HCT116 (cell line): ENCODE data around the gene MSANTD4. TPM values are rescaled to one million over a fixed set of nuclear protein-coding genes. Genes with fewer than 3 reads are reported as not detected.

ENCODE experiments used
- ATAC-seq: fragments of 200-7000 bp; cut with Tn5 transposase; 2 replicates; pipeline ENCODE4 v1.9.1; 2020; ENCODE audit warnings: mild to moderate bottlenecking, moderate library complexity
- BruUV-seq: library from RNA; stranded (reverse); fragments of 400-500 nt; replicated peaks from 2 replicates; lab custom pipeline; 2021; lab: Mats Ljungman, UMichigan
- CTCF ChIA-PET: fragments of 300-600 bp; sonication (Branson Sonifier 250); formaldehyde crosslinking; loops from one replicate; lab custom pipeline; 2021; ENCODE audit warnings: antibody characterized with exemption; lab: Charles Lee
- POLR2A ChIA-PET: fragments of 300-600, 350-600 bp; sonication (Branson Sonifier 250); formaldehyde crosslinking; loops from one replicate; lab custom pipeline; 2021; ENCODE audit warnings: antibody characterized with exemption; lab: Charles Lee
- RAD21 ChIA-PET, 2 experiments: fragments of 300-600 bp; sonication (Branson Sonifier 250); formaldehyde crosslinking; loops; one replicate each; lab custom pipeline; 2023; ENCODE audit warnings: low total read pairs in 2 of 2; ENCODE audit not compliant: uncharacterized antibody in 2 of 2, unreplicated experiment in 2 of 2, low non-redundant PET in 1 of 2; lab: Charles Lee
- DNase-seq: peaks from one replicate; pipeline ENCODE4 v3.0.0-alpha.2; 2010; ENCODE audit warnings: low read depth, low spot score
- H2AFZ ChIP-seq: fragments of 200-600 bp; shearing (Covaris generic), sonication (generic); 2 replicates; pipeline ENCODE4 v1.6.1; 2017; ENCODE audit warnings: low read depth, mixed run types, mixed read lengths, antibody characterized with exemption, low read length; ENCODE audit not compliant: poor library complexity, severe bottlenecking
- H3K27ac ChIP-seq: 2 replicates; pipeline ENCODE4 v1.5.1; 2012; ENCODE audit warnings: low read depth, low read length
- H3K27me3 ChIP-seq: fragments of 200-600 bp; sonication (generic); 2 replicates; pipeline ENCODE4 v1.6.1; 2016; ENCODE audit warnings: mixed run types, low read length, mixed read lengths; ENCODE audit not compliant: insufficient read depth
- H3K36me3 ChIP-seq, 2 experiments: fragments of 200-500 bp in 1 of 2; fragments of 200-600 bp in 1 of 2; sonication (Bioruptor generic) in 1 of 2; sonication (generic) in 1 of 2; 2 replicates each; pipeline versions ENCODE4 v1.5.1 to v1.6.1; 2014 to 2016; ENCODE audit warnings: low read length in 2 of 2, inconsistent platforms in 1 of 2, mixed read lengths in 1 of 2, mixed run types in 1 of 2; ENCODE audit not compliant: insufficient read depth in 2 of 2, control insufficient read depth in 1 of 2
- H3K4me1 ChIP-seq, 2 experiments: fragments of 200-600 bp in 1 of 2; sonication (generic) in 1 of 2; 2 replicates each; pipeline versions ENCODE4 v1.5.1 to v1.6.1; 2012 to 2017; ENCODE audit warnings: low read length in 2 of 2, inconsistent platforms in 1 of 2, mild to moderate bottlenecking in 1 of 2, mixed read lengths in 1 of 2, mixed run types in 1 of 2, moderate library complexity in 1 of 2; ENCODE audit not compliant: insufficient read depth in 2 of 2, control insufficient read depth in 1 of 2
- H3K4me2 ChIP-seq: fragments of 200-600 bp; sonication (generic); 2 replicates; pipeline ENCODE4 v1.6.1; 2017; ENCODE audit warnings: mixed run types, low read length, mixed read lengths
- H3K4me3 ChIP-seq, 2 experiments: fragments of 200-600 bp in 1 of 2; sonication (generic) in 1 of 2; replicated peaks in 1 of 2; 2 replicates each; pipeline ENCODE4 v1.5.1; 2011 to 2016; ENCODE audit warnings: low read length in 2 of 2, control low read depth in 1 of 2, low read depth in 1 of 2, mild to moderate bottlenecking in 1 of 2, mixed read lengths in 1 of 2, mixed run types in 1 of 2
- H3K79me2 ChIP-seq: fragments of 200-600 bp; sonication (generic); 2 replicates; pipeline ENCODE4 v1.6.1; 2017; ENCODE audit warnings: mild to moderate bottlenecking, mixed run types, low read length, moderate library complexity, mixed read lengths; ENCODE audit not compliant: insufficient read depth
- H3K9ac ChIP-seq: fragments of 200-600 bp; sonication (generic); 2 replicates; pipeline ENCODE4 v1.6.1; 2016; ENCODE audit warnings: low read length, mixed read lengths
- H3K9me2 ChIP-seq: fragments of 200-600 bp; sonication (generic), shearing (Covaris generic); 2 replicates; pipeline ENCODE4 v1.6.1; 2017; ENCODE audit warnings: mixed run types, mild to moderate bottlenecking, moderate library complexity; ENCODE audit not compliant: insufficient read depth
- H3K9me3 ChIP-seq, 2 experiments: fragments of 200-500 bp in 1 of 2; fragments of 200-600 bp in 1 of 2; sonication (Bioruptor generic) in 1 of 2; sonication (generic) in 1 of 2; 2 replicates each; pipeline ENCODE4 v1.6.1; 2014 to 2017; ENCODE audit warnings: low read length in 2 of 2, mixed read lengths in 2 of 2, inconsistent platforms in 1 of 2, low read depth in 1 of 2, mild to moderate bottlenecking in 1 of 2, mixed run types in 1 of 2, moderate library complexity in 1 of 2; ENCODE audit not compliant: control insufficient read depth in 1 of 2, insufficient read depth in 1 of 2
- H4K20me1 ChIP-seq: fragments of 200-600 bp; sonication (generic), shearing (Covaris generic); 2 replicates; pipeline ENCODE4 v1.6.1; 2017; ENCODE audit warnings: mixed run types, mild to moderate bottlenecking, moderate library complexity; ENCODE audit not compliant: insufficient read depth
- ATF3 ChIP-seq: IDR thresholded peaks from 2 replicates; pipeline ENCODE4 v1.6.1; 2012
- CTCF ChIP-seq, 3 experiments: fragments of 200-600 bp in 1 of 3; sonication (generic) in 1 of 3; IDR thresholded peaks in 2 of 3; conservative IDR thresholded peaks in 1 of 3; 2 replicates each; pipeline ENCODE4 v1.5.1; 2012 to 2017; ENCODE audit warnings: low read depth in 2 of 3, low read length in 2 of 3, antibody characterized with exemption in 1 of 3, borderline replicate concordance in 1 of 3, control low read depth in 1 of 3, mild to moderate bottlenecking in 1 of 3, mixed read lengths in 1 of 3, mixed run types in 1 of 3, moderate library complexity in 1 of 3; ENCODE audit not compliant: insufficient read depth in 1 of 3
- EZH2 ChIP-seq: fragments of 200-600 bp; sonication (generic); IDR thresholded peaks from 2 replicates; pipeline ENCODE4 v1.6.1; 2017; ENCODE audit warnings: antibody characterized with exemption, mixed run types
- EZH2phosphoT487 ChIP-seq: fragments of 200-600 bp; IDR thresholded peaks from 2 replicates; pipeline ENCODE4 v1.6.1; 2018; ENCODE audit warnings: antibody characterized with exemption, borderline replicate concordance
- SIN3A ChIP-seq: IDR thresholded peaks from 2 replicates; pipeline ENCODE4 v1.6.1; 2012; ENCODE audit warnings: low read depth
- ZBTB33 ChIP-seq: IDR thresholded peaks from 2 replicates; pipeline ENCODE4 v1.6.1; 2011; ENCODE audit warnings: mild to moderate bottlenecking, low read length, moderate library complexity; ENCODE audit not compliant: insufficient replicate concordance; ENCODE audit errors: extremely low read depth
- ZNF274 ChIP-seq: fragments of 200-500 bp; sonication (Bioruptor generic); IDR thresholded peaks from 2 replicates; pipeline ENCODE4 v1.6.1; 2014; ENCODE audit warnings: mild to moderate bottlenecking, low read depth, low read length, inconsistent platforms
- intact Hi-C: fragments of 100-400 bp; cut with micrococcal nuclease; formaldehyde crosslinking; loops from 2 replicates; pipeline ENCODE4 v1.10.0; 2022
- total RNA-seq: library from RNA; stranded (reverse); gene quantifications from one replicate; pipeline ENCODE4 v1.2.1, GENCODE V29; 2021; ENCODE audit not compliant: unreplicated experiment

Gene MSANTD4
- total RNA-seq, 1 experiment from 2014 or later: 15.7 TPM

- intact Hi-C loops: no loop called here
- H3K4me2 ChIP-seq: no peak overlapping the region
- ChIA-PET CTCF (no interaction called here), POLR2A (no interaction called here), RAD21 (no interaction called here)
- no TSS peak for BruUV-seq
- H2AFZ ChIP-seq: no peak overlapping the region
- H3K9ac ChIP-seq: no peak overlapping the region
- no peaks in the 10 kb centered on the region for H3K9me2 ChIP-seq
- H3K79me2 ChIP-seq: no peaks in the 10 kb centered on the region
- no peaks in the 10 kb centered on the region for H3K4me1 ChIP-seq
- no peaks in the 10 kb centered on the region for H3K27me3 ChIP-seq
- H3K4me3 ChIP-seq: no peak overlapping the region
- no peak for TF ChIP-seq SIN3A
- TF ChIP-seq CTCF (IDR thresholded peaks at IDR 0.05 in 2 of 3, conservative IDR thresholded peaks at IDR 0.05 in 1 of 3; ENCODE audit: borderline replicate concordance in 1 of 3, insufficient read depth in 1 of 3, low read depth in 2 of 3, low read length in 2 of 3): no peak
- no peak for TF ChIP-seq ZNF274
- TF ChIP-seq ZBTB33: no peak
- TF ChIP-seq ATF3: no peak
- TF ChIP-seq EZH2phosphoT487: no peak
- TF ChIP-seq EZH2: no peak
- no peaks in the 10 kb centered on the region for H3K9me3 ChIP-seq
- DNase-seq (no peak), ATAC-seq (no peak)
- no peaks in the 10 kb centered on the region for H4K20me1 ChIP-seq
- no peak overlapping the region for H3K27ac ChIP-seq
- no peaks in the 10 kb centered on the region for H3K36me3 ChIP-seq
Measured at GRCh38 chr11:105975128-105975527, 46.9 kb downstream of the MSANTD4 start.
